CD14-positive monocyte (primary cell): Measurements from ENCODE around the gene SLC44A2. TPM values are rescaled to one million over a fixed set of nuclear protein-coding genes. Genes with fewer than 3 reads are reported as not detected.

Experiments used
- DNase-seq, 3 donors: peaks; one replicate each; pipeline ENCODE4 v3.0.0-alpha.2; 2011 to 2022
- H2AFZ ChIP-seq: 2 replicates; pipeline ENCODE4 v1.6.0; 2012; ENCODE audit warnings: mild to moderate bottlenecking, low read depth, low read length, inconsistent platforms; ENCODE audit not compliant: insufficient read depth, poor library complexity, severe bottlenecking
- H3K27ac ChIP-seq, 2 donors: 1 replicate in 1 of 2; 2 replicates in 1 of 2; pipeline ENCODE4 v1.5.1; 2012 to 2013; ENCODE audit warnings: low read length in 2 of 2, control low read depth in 1 of 2, inconsistent platforms in 1 of 2, low read depth in 1 of 2, mild to moderate bottlenecking in 1 of 2
- H3K27me3 ChIP-seq, 2 donors: one replicate each; pipeline versions ENCODE4 v1.6.0 to v1.6.1; 2011 to 2013; ENCODE audit warnings: low read length in 2 of 2; ENCODE audit not compliant: control insufficient read depth in 2 of 2, insufficient read depth in 2 of 2
- H3K36me3 ChIP-seq, 2 donors: replicated peaks in 1 of 2; 1 replicate in 1 of 2; 2 replicates in 1 of 2; pipeline versions ENCODE4 v1.5.1 to v1.6.1; 2012 to 2013; ENCODE audit warnings: low read length in 2 of 2, control low read depth in 1 of 2, inconsistent platforms in 1 of 2, mild to moderate bottlenecking in 1 of 2; ENCODE audit not compliant: insufficient read depth in 2 of 2, control insufficient read depth in 1 of 2
- H3K4me1 ChIP-seq, 2 donors: 1 replicate in 1 of 2; 2 replicates in 1 of 2; pipeline versions ENCODE4 v1.5.1 to v1.6.1; 2012 to 2013; ENCODE audit warnings: low read length in 2 of 2, control low read depth in 1 of 2, inconsistent platforms in 1 of 2, mild to moderate bottlenecking in 1 of 2, moderate library complexity in 1 of 2; ENCODE audit not compliant: insufficient read depth in 2 of 2, control insufficient read depth in 1 of 2
- H3K4me2 ChIP-seq: replicated peaks from 2 replicates; pipeline ENCODE3; 2012; ENCODE audit warnings: low read length, moderate library complexity, mild to moderate bottlenecking; ENCODE audit not compliant: poor library complexity, severe bottlenecking; ENCODE audit errors: extremely low read depth
- H3K4me3 ChIP-seq, 3 experiments: fragments of 200-600 bp in 1 of 3; sonication (generic) in 1 of 3; replicated peaks in 1 of 3; 1 replicate in 2 of 3; 2 replicates in 1 of 3; pipeline ENCODE4 v1.5.1; 2011 to 2013; ENCODE audit warnings: low read length in 3 of 3, mild to moderate bottlenecking in 3 of 3, control low read depth in 2 of 3, low read depth in 2 of 3, inconsistent platforms in 1 of 3, moderate library complexity in 1 of 3
- H3K79me2 ChIP-seq: 2 replicates; pipeline ENCODE4 v1.6.0; 2012; ENCODE audit warnings: mild to moderate bottlenecking, control low read depth, inconsistent platforms, low read length, moderate library complexity; ENCODE audit not compliant: insufficient read depth
- H3K9ac ChIP-seq: 2 replicates; pipeline ENCODE4 v1.6.0; 2017; ENCODE audit warnings: low read length, mild to moderate bottlenecking; ENCODE audit not compliant: insufficient read depth, poor library complexity, severe bottlenecking
- H3K9me3 ChIP-seq, 2 donors: replicated peaks in 1 of 2; 1 replicate in 1 of 2; 2 replicates in 1 of 2; pipeline versions ENCODE4 v1.5.1 to v1.6.1; 2012 to 2013; ENCODE audit warnings: low read length in 2 of 2, control low read depth in 1 of 2; ENCODE audit not compliant: control insufficient read depth in 1 of 2, insufficient read depth in 1 of 2
- H4K20me1 ChIP-seq: 2 replicates; pipeline ENCODE4 v1.6.0; 2012; ENCODE audit warnings: mild to moderate bottlenecking, low read length, control low read depth, moderate library complexity; ENCODE audit not compliant: insufficient read depth
- H3K27ac Mint-ChIP-seq, 7 donors: one replicate each; pipeline ENCODE4 v1.8.0; 2020; ENCODE audit warnings: mild to moderate bottlenecking in 7 of 7, mixed read lengths in 7 of 7, moderate library complexity in 6 of 7, inconsistent platforms in 2 of 7
- H3K27me3 Mint-ChIP-seq, 3 donors: one replicate each; pipeline ENCODE4 v1.8.0; 2021 to 2022; ENCODE audit warnings: low read depth in 3 of 3, mild to moderate bottlenecking in 3 of 3, mixed read lengths in 3 of 3, moderate library complexity in 3 of 3, inconsistent platforms in 1 of 3
- H3K36me3 Mint-ChIP-seq, 2 donors: one replicate each; pipeline ENCODE4 v1.8.0; 2020; ENCODE audit warnings: mixed read lengths in 2 of 2, inconsistent platforms in 1 of 2, mild to moderate bottlenecking in 1 of 2
- H3K4me1 Mint-ChIP-seq: one replicate; pipeline ENCODE4 v1.8.0; 2020; ENCODE audit warnings: mild to moderate bottlenecking, mixed read lengths
- H3K4me3 Mint-ChIP-seq, 2 donors: one replicate each; pipeline ENCODE4 v1.8.0; 2020; ENCODE audit warnings: mild to moderate bottlenecking in 2 of 2, mixed read lengths in 2 of 2, moderate library complexity in 1 of 2
- H3K9me3 Mint-ChIP-seq, 7 donors: one replicate each; pipeline ENCODE4 v1.8.0; 2020 to 2022; ENCODE audit warnings: mixed read lengths in 7 of 7, mild to moderate bottlenecking in 6 of 7, moderate library complexity in 6 of 7, inconsistent platforms in 2 of 7
- CTCF ChIP-seq: fragments of 200-600 bp; IDR thresholded peaks from one replicate; pipeline ENCODE4 v1.8.0; 2022; ENCODE audit warnings: antibody characterized with exemption, mild to moderate bottlenecking
- WGBS: methylation state at CpG from one replicate; pipeline ENCODE4 v1.1.5; 2013; ENCODE audit warnings: missing lambda C conversion rate; ENCODE audit not compliant: insufficient coverage; 5-methylcytosine and 5-hydroxymethylcytosine counted together
- intact Hi-C, 2 donors: fragments of 100-400 bp; cut with micrococcal nuclease; formaldehyde crosslinking; loops; one replicate each; pipeline versions ENCODE4 v1.15.0 to v1.15.1; 2023
- polyA plus RNA-seq, 3 donors: library from polyadenylated mRNA; depleted of rRNA in 1 of 3; unstranded in 2 of 3; stranded (reverse) in 1 of 3; fragments of 300-500 nt in 2 of 3; fragments of >200 nt in 1 of 3; fragmentation: Illumina TruSeq in 2 of 3; gene quantifications; 1 replicate in 2 of 3; 2 replicates in 1 of 3; pipeline ENCODE4 v1.2.3, GENCODE V29; 2012 to 2021

The SLC44A2 gene
- polyA plus RNA-seq, 3 donors = 43.5 to 95.9 (median 69.4) TPM

GRCh38 chr19:10678813-10679212, 53.5 kb downstream of the SLC44A2 start:
- Mint-ChIP-seq H3K9me3 (no peaks in the 10 kb centered on the region), H3K27ac (no peak overlapping the region), H3K4me3 (no peak overlapping the region), H3K36me3 (peaks cover 82 to 100% of the 10 kb centered on the region in 2 donors), H3K27me3 (no peaks in the 10 kb centered on the region), H3K4me1 (no peaks in the 10 kb centered on the region)
- H3K79me2 ChIP-seq = peaks cover 44% of the 10 kb centered on the region
- TF ChIP-seq CTCF = no peak
- DNase-seq = no peak
- H3K36me3 ChIP-seq = peaks cover 82 to 95% of the 10 kb centered on the region in 2 donors
- 97% methylated on average over 10 of the region's 12 CpGs for WGBS
- intact Hi-C loops = no loop called here
- no peak overlapping the region for H3K27ac ChIP-seq
- no peak overlapping the region for H3K9ac ChIP-seq
- no peaks in the 10 kb centered on the region for H3K4me1 ChIP-seq
- H3K27me3 ChIP-seq = no peaks in the 10 kb centered on the region
- peaks cover 62% of the 10 kb centered on the region for H4K20me1 ChIP-seq
- no peak overlapping the region for H3K4me3 ChIP-seq
- H2AFZ ChIP-seq = no peak overlapping the region
- no peak overlapping the region for H3K4me2 ChIP-seq
- no peaks in the 10 kb centered on the region for H3K9me3 ChIP-seq

GRCh38 chr19:10679743-10680142, 54.4 kb downstream of the SLC44A2 start:
- WGBS = 97% methylated on average over 11 of the region's 18 CpGs
- Histone ChIP-seq H3K4me3 (no peak overlapping the region), H3K4me1 (no peaks in the 10 kb centered on the region), H2AFZ (no peak overlapping the region), H3K27ac (no peak overlapping the region), H3K9ac (no peak overlapping the region), H3K79me2 (peaks cover 39% of the 10 kb centered on the region), H3K4me2 (no peak overlapping the region), H4K20me1 (peaks cover 54% of the 10 kb centered on the region), H3K27me3 (no peaks in the 10 kb centered on the region), H3K9me3 (no peaks in the 10 kb centered on the region), H3K36me3 (peaks cover 89 to 99% of the 10 kb centered on the region in 2 donors)
- no peak for DNase-seq
- no peak for TF ChIP-seq CTCF
- Mint-ChIP-seq H3K4me1 (no peaks in the 10 kb centered on the region), H3K9me3 (no peaks in the 10 kb centered on the region), H3K27me3 (no peaks in the 10 kb centered on the region), H3K36me3 (peaks cover 91 to 100% of the 10 kb centered on the region in 2 donors), H3K4me3 (no peak overlapping the region), H3K27ac (no peak overlapping the region)
- intact Hi-C loops = no loop called here
